NB4 (cell line): ENCODE data around the gene TRABD2B.

Experiments used
- POLR2A ChIP-seq: IDR thresholded peaks from 2 replicates; pipeline ENCODE4 v1.6.1; 2011; ENCODE audit warnings: mild to moderate bottlenecking; ENCODE audit not compliant: insufficient read length; ENCODE audit errors: extremely low read depth
- TF ChIP-seq, protein P1 (sequence below): IDR thresholded peaks from one replicate; pipeline ENCODE4 v1.5.1; 2012; ENCODE audit warnings: low read depth, low read length

DNA sequence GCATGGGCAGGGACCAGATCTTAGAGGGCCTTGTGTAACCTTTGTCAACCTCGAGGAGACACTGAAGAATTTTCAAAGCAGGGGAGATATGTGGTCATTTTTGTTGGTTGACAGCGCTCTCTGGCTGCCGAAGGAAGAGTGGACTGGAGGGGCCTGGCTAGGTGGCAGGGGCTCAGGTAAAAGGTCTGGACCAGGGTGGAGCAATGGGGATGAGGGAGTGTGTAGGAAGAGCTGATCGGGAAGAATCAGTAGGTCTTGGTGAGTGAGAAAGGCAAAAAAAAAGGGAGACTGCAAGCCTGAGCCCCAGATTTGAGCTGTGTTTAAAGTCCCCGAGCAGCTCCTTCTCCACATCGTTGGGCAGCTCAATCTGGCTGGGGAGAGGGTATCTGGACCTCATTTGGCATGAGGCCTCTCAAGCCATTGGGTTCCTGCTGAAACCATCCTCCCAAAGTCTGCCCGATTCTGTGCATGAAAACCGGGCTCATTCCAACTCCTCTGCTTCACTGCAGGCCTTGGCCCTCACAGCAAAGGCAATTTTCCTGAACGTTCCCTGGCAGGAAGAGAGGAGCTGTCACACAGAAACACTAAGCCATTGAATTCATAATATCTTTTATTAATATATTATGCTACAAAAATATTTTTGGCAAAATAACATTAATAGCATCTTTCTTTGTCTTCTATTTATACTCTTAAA is 237.1 kb downstream of the TRABD2B start:
- TF ChIP-seq POLR2A = no peak
- TF ChIP-seq, protein P1, sequence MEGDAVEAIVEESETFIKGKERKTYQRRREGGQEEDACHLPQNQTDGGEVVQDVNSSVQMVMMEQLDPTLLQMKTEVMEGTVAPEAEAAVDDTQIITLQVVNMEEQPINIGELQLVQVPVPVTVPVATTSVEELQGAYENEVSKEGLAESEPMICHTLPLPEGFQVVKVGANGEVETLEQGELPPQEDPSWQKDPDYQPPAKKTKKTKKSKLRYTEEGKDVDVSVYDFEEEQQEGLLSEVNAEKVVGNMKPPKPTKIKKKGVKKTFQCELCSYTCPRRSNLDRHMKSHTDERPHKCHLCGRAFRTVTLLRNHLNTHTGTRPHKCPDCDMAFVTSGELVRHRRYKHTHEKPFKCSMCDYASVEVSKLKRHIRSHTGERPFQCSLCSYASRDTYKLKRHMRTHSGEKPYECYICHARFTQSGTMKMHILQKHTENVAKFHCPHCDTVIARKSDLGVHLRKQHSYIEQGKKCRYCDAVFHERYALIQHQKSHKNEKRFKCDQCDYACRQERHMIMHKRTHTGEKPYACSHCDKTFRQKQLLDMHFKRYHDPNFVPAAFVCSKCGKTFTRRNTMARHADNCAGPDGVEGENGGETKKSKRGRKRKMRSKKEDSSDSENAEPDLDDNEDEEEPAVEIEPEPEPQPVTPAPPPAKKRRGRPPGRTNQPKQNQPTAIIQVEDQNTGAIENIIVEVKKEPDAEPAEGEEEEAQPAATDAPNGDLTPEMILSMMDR = no peak
